NCI-H82 treated with DMSO at 0.1 percent for 48 hours (cell line): ENCODE results near the gene PLSCR5.
A peak's percentile ranks its signal among the peaks of the same experiment; 100 is the strongest.

ENCODE experiments used
- DNase-seq: peaks from one replicate; lab custom pipeline; 2025; ENCODE audit not compliant: unreplicated experiment; lab: John Stamatoyannopoulos, UW

Gene PLSCR5

DNA sequence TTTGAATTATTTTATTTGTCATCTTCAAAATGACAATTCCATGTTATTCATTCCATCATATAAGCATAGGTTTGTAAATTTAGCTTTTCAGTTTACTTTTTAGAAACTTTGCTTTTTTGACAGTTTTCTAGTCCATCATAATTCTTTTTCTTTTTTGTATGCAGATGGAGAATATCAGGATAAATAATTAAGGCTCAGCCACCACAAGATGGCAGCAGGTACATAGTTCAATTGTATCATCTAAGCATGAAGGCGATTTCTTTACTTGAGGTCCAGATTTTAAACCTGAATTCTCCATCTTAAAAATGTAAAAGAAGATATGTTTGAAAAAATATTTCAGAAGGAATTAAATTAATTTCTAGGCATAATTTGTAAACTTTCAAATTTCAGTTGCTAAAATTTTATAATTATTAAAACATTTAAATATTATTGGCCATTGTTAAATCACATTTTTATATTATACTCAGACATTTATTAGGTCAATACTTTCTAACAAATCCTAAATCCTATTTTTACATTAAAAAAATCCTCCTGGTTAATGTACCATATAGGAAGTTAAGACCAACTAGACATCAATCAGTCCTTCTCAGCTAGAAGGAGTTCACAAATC lies 15.1 kb downstream of the PLSCR5 start:
- DNase-seq = peak; percentile 19

DNA sequence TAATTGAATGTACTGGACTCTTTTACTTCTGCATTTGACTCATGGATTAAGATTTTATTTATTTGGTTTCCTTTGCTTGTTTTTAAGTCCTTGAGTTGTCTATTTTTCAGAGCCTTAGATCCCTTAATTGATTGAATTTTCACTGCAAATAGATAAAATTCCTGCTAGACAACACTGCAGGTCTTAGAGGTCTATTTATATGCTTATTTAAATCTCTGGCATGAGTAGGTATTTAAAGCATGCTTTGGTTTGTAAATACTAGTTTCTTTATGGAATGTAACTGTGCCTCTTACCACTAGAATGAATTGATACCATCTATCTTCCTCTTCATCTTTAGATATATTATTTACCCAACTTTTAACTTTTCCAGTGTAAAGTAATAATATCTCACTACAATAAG lies 20.0 kb downstream of the PLSCR5 start:
- DNase-seq = no peak

GRCh38 chr3:146581951-146582467 lies 23.1 kb downstream of the PLSCR5 start:
- no peak for DNase-seq

GRCh38 chr3:146581080-146581601 lies 24.0 kb downstream of the PLSCR5 start:
- no peak for DNase-seq

DNA sequence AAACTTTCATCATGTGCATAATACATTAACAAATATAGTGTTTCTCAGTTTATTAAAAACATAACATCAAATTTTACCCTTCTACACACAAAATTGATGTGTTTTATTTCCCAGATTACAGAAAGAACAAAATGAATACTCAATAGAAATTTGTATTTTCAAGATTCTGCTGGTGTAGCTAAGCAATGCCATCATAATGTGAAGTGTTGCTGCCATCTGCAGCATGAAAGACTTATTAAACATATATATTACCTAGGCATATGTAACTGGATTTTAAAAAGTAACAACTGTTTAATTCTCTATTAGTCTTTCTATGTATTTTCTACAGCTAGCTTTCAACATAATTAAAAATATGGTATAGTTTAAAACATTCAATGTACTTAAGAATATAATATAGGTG lies 27.5 kb downstream of the PLSCR5 start:
- DNase-seq = no peak

- no peak for DNase-seq
Measured at GRCh38 chr3:146575636-146576035, 29.5 kb downstream of the PLSCR5 start.

DNA sequence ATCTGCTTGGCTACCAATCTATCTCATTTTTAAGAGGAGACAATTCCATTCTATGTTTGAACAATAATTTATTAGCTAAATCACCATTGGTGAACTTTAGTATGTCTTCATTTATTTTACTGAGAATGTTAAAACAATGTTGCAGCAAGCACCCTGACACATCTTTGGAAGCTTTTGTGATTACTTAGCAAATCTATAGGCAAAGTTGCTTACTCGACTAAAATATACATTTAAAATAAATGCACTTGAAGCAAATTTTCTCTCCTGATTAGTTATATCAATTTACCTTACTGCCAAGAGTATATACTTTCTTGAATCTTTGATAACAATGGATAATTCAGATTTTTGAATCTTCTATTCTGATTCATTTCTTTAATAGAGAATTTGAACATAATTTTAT lies 31.0 kb downstream of the PLSCR5 start:
- DNase-seq = no peak

GRCh38 chr3:146569314-146569713 lies 35.8 kb downstream of the PLSCR5 start:
- no peak for DNase-seq

DNA sequence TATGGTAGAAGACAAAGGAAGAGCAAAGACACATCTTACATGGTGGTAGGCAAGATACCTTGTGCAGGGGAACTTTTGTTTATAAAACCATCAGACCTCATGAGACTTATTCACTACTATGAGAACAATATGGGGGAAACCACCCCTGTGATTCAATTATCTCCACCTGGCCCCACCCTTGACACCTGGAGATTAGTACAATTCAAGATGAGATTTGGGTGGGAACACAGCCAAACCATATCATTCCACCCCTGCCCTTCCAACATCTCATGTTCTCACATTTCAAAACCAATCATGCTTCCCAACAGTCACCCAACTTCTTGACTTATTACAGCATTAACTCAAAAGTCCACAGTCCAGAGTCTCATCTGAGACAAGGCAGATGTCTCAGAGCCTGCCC lies 39.0 kb downstream of the PLSCR5 start:
- DNase-seq = no peak

DNA sequence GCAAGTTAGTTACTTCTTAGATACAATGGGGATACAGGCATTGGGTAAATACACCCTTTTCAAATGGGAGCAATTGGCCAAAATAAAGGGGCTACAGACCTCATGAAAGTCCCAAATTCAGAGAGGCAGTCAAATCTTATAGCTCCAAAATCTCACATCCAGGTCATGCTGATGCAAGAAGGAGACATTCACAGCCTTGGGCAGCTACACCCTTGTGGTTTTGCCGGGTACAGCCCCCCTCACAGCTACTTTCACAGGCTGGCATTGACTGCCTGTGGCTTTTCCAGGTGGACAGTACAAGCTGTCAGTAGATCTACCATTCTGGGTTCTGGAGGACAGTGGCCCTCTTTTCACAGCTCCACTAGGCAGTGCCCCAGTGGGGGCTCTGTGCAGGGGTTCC lies 43.3 kb downstream of the PLSCR5 start:
- no peak for DNase-seq

GRCh38 chr3:146561463-146561862 lies 43.7 kb downstream of the PLSCR5 start:
- DNase-seq = no peak

DNA sequence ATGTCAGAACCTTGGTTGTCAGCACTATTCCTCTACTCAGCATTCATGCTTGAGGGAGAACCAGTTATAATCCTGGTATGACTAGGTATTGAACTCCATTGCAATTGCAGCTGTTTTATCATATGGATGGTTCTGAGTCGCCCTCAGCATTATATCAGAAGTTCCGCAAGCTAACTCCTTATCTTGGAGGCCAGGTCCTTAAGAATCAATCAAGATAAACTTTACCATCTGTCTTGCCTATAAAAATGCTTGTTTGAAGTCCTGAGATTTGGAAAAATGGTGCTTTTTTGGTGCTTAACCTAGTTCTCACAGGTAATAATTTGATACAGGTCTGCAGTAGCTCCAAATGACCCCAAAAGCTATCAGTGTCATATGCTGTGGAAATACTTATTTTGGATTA lies 44.5 kb downstream of the PLSCR5 start:
- DNase-seq = no peak

DNA sequence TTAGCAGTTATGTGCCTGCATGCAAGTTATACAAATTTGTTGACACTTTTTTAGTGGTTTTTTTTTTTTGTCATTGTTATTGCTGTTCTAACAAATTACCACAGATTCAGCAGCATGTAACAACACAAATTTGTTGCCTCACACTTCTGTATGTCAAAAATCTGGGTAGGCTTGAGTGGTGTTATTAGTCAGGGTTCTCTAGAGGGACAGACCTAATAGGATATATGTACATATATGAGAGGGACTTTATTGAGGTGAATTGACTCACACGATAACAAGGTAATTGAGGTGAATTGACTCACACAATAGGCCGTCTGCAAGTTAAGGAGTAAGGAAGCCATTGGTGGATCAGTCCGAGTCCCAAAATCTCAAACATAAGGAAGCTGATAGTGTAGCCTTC lies 45.8 kb downstream of the PLSCR5 start:
- DNase-seq = no peak

DNA sequence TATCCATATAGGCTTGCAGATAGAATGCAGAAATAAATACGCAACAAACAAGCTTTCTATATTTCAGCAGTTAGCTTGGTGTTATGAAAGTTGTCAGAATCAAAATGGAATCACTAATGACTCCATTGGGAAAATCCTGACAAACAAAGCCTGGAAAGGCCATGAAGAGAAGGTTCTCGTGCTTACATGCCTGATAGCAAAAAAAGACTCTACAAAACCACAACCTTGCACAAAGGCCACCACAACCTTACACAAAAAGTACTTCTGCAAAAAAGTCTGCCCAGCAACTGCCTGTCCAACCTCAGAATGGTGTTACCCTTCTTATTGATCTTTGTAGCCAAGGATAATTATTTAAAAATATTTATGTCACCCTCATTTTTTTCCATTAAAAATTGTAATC lies 46.4 kb downstream of the PLSCR5 start:
- DNase-seq = no peak

- no peak for DNase-seq
Measured at GRCh38 chr3:146557745-146558144, 47.4 kb downstream of the PLSCR5 start.

DNA sequence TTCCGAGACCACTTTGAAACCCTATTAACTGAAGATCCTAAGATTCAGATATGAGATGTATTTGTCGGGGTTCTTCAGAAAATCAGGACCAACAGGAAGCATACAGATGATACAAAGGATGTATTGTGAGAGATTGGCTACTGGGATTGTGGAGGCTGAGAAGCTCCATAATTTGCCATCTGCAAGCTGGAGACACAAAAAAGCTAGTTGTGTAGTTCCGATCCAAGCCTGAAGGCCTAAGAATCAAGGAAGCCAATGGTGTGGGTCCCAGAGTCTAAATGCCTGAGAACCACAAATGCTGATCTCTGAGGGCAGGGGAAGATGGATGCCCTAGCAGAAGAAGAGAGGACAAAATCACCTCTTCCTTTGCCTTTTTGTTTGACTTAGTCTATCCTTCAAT lies 49.8 kb downstream of the PLSCR5 start:
- DNase-seq = no peak

DNA sequence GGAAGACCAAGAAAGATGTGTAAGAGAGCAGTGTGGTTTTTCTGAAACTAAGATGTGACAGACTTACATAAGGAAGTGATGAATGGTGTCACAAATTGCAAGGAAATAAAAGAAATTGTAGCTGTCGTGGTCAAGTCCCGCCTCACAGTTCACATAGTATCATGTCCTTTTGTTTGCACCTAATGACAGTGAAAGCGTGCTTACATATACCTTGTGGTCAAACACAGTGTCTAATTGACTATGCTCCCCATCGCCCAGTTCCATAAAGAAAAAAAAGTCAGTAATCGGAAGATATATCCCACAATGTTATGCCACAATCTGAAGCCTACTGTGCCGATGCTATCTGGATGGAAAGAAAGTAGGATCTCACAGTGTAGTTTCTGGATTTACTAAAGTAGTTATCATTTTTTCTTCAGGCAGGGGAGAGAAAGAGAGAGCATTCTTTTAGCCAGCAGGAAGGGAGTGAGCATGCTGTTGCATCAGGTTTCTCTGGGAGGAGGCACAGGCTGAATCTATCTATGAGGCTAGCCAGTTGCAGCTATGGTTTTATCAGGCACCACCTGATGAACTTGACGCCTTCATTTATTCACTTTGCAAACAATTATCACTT lies 50.9 kb downstream of the PLSCR5 start:
- DNase-seq = no peak

- no peak for DNase-seq
Measured at GRCh38 chr3:146550743-146551510, 54.2 kb downstream of the PLSCR5 start.

GRCh38 chr3:146550070-146550615 lies 55.0 kb downstream of the PLSCR5 start:
- DNase-seq = no peak

- no peak for DNase-seq
Measured at GRCh38 chr3:146547235-146547835, 57.8 kb downstream of the PLSCR5 start.

DNA sequence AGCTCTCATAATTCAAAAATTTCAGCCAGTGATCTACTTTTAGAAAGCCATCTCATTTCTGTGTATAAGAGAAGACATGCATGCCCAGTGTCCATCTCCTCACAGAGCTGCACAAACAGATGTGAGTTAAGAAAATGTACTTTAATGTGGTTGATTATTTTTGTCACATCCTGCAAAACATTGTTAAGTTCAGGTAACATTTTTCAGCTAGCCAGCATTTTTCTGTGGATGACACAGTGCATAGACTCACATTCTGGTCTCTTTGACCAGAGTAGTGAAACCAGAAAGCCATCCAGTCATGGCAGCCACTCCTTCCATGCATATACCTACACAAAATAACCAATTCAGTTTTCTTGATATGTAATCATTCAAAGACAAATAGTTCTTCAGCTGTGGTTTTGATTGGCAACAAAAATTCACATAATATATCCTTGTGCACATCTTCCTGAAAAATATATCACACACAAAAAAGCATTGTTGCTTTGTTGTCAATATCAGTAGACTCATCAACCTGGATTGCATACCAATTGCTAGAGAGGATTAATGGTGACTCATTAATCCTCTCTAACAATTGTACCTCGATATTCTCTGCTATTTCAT lies 58.7 kb downstream of the PLSCR5 start:
- DNase-seq = no peak
